ENCODE measurements around the gene SMARCC2. TPM values are rescaled to one million over a fixed set of nuclear protein-coding genes. Genes with fewer than 3 reads are reported as not detected.

The SMARCC2 gene
- total and polyA plus RNA-seq, 2 of the 13 experiments (the other 11 are each of a cell fraction or from before 2014, with no cell fraction given) = 21.3 to 24.1 TPM

- TF ChIP-seq ZNF280D (CRISPR knock-in tag; IDR thresholded peaks at IDR 0.05) (peak; percentile 89), ATF1 (CRISPR knock-in tag; IDR thresholded peaks at IDR 0.05) (0 out of 2 replicates have a peak, but pooled peaks have one; percentile 39), ZNF598 (CRISPR knock-in tag; IDR thresholded peaks at IDR 0.05; ENCODE audit: borderline replicate concordance) (peak; percentile 35; the same call in 1 of the 2 replicates), NFYB (CRISPR knock-in tag; IDR thresholded peaks at IDR 0.05) (no peak), PAXIP1 (CRISPR knock-in tag; conservative IDR thresholded peaks at IDR 0.05) (peak; percentile 49; the same call in 1 of the 2 replicates), ARNT (IDR thresholded peaks at IDR 0.05) (no peak), ETV6 (CRISPR knock-in tag; conservative IDR thresholded peaks at IDR 0.05) (0 out of 2 replicates have a peak, but pooled peaks have one; percentile 60), HBP1 (CRISPR knock-in tag; IDR thresholded peaks at IDR 0.05; ENCODE audit: low read depth) (0 out of 2 replicates have a peak, but pooled peaks have one; percentile 23), ELF4 (CRISPR knock-in tag; IDR thresholded peaks at IDR 0.05; ENCODE audit: borderline replicate concordance) (0 out of 2 replicates have a peak, but pooled peaks have one; percentile 78), HES4 (CRISPR knock-in tag; IDR thresholded peaks at IDR 0.05; ENCODE audit: borderline replicate concordance) (0 out of 2 replicates have a peak, but pooled peaks have one; percentile 14), ZBTB34 (CRISPR knock-in tag; IDR thresholded peaks at IDR 0.05) (no peak), ZNF264 (CRISPR knock-in tag; IDR thresholded peaks at IDR 0.05) (peak; percentile 55), ZKSCAN5 (CRISPR knock-in tag; IDR thresholded peaks at IDR 0.05) (peak; percentile 50; the same call in 1 of the 2 replicates), SIX1 (CRISPR knock-in tag; IDR thresholded peaks at IDR 0.05; ENCODE audit: borderline replicate concordance) (no peak; the same call in 1 of the 2 replicates), PITX1 (CRISPR knock-in tag; IDR thresholded peaks at IDR 0.05) (peak; percentile 56; the same call in 1 of the 2 replicates), TBP (CRISPR knock-in tag; IDR thresholded peaks at IDR 0.05) (0 out of 2 replicates have a peak, but pooled peaks have one; percentile 23), ZNF7 (CRISPR knock-in tag; IDR thresholded peaks at IDR 0.05) (no peak)
Measured at GRCh38 chr12:56189918-56190694, 823 bp upstream of the SMARCC2 start (continued).
